ENCODE data around the gene TRIM49D2.
"Not testable (repeated sequence)": the region's sequence is repeated elsewhere in the genome, so short reads cannot be mapped to it uniquely, and the experiment has no call there.

TRIM49D2 gene

GRCh38 chr11:89923764-89924163 lies at the start of gene TRIM49D2:
Gene TRIM49D2, plus strand, starts transcription at chr11:89924064. Its CDS starts 2,698 bp downstream, at chr11:89926762.
- DNase-seq = not testable (repeated sequence)

GRCh38 chr11:89877511-89877910 lies 46.4 kb upstream of the TRIM49D2 start:
- not testable (repeated sequence) for DNase-seq

GRCh38 chr11:89893245-89893644 lies 30.6 kb upstream of the TRIM49D2 start:
- not testable (repeated sequence) for DNase-seq

- not testable (repeated sequence) for DNase-seq
Observed at GRCh38 chr11:89900809-89901208, 23.1 kb upstream of the TRIM49D2 start.

- DNase-seq = no peak
Observed at GRCh38 chr11:89922195-89922660, 1.6 kb upstream of the TRIM49D2 start, which contains the start of gene TRIM49D1. Gene TRIM49D1, minus strand, starts transcription at chr11:89922245. Its CDS starts 4,535 bp downstream, at chr11:89917710.

GRCh38 chr11:89960833-89961232 lies 37.0 kb downstream of the TRIM49D2 start:
- not testable (repeated sequence) for DNase-seq

GRCh38 chr11:89965737-89966136 lies 41.9 kb downstream of the TRIM49D2 start, which contains the start of gene TRIM64:
Gene TRIM64, plus strand, starts transcription at chr11:89966037. Its CDS starts 2,467 bp downstream, at chr11:89968504.
- DNase-seq = not testable (repeated sequence)
